ENCODE results near the gene YES1. TPM values are rescaled to one million over a fixed set of nuclear protein-coding genes. Genes with fewer than 3 reads are reported as not detected.

The YES1 gene
- total and polyA plus RNA-seq, 8 donors = 36.9 to 69.9 (median 61.3) TPM

DNA sequence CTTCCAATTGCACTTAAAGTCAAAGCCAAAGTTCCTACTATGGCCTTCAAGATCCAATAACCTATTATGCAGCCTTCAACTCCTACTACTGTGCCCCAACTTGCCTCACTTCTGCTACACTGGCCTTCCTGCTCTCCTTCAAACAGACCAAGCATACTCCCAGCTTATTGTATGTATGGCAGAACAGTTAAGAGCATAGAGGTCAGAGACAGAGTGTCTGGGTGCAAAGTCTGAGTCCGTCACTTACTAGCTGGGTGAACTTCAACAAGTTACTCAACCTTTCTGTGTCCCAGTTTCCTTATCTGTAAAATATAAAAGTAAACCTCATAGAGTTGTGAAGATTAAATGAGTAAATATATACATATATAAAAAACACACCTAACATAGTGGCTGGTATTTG, 37.2 kb downstream of the YES1 start:
- Histone ChIP-seq H3K4me3 (no peak overlapping the region), H3K9me3 (no peaks in the 10 kb centered on the region), H3K27me3 (no peaks in the 10 kb centered on the region), H3K36me3 (no peaks in the 10 kb centered on the region), H3K4me1 (peaks cover 0 to 5% of the 10 kb centered on the region in 2 donors), H3K27ac (no peak overlapping the region)
- TF ChIP-seq CTCF (IDR thresholded peaks at IDR 0.05) = no peak
- ATAC-seq (no peak), DNase-seq (no peak)
- intact Hi-C loops (cut with DNase I) = no loop called here

- H3K4me1 ChIP-seq = peaks cover 0 to 5% of the 10 kb centered on the region in 2 donors
- no peaks in the 10 kb centered on the region for H3K36me3 ChIP-seq
- TF ChIP-seq CTCF (IDR thresholded peaks at IDR 0.05) = no peak
- H3K9me3 ChIP-seq = no peaks in the 10 kb centered on the region
- no peak for DNase-seq
- no peak for ATAC-seq
- no peak overlapping the region for H3K27ac ChIP-seq
- intact Hi-C loops (cut with DNase I) = no loop called here
- H3K27me3 ChIP-seq = no peaks in the 10 kb centered on the region
- no peak overlapping the region for H3K4me3 ChIP-seq
These were observed 37.9 kb downstream of the YES1 start for GRCh38 chr18:773980-774624.

GRCh38 chr18:770583-770961, 41.5 kb downstream of the YES1 start:
- no peak for DNase-seq
- no peaks in the 10 kb centered on the region for H3K9me3 ChIP-seq
- no peak overlapping the region for H3K4me3 ChIP-seq
- no peaks in the 10 kb centered on the region for H3K36me3 ChIP-seq
- H3K4me1 ChIP-seq = no peaks in the 10 kb centered on the region
- H3K27me3 ChIP-seq = no peaks in the 10 kb centered on the region
- TF ChIP-seq CTCF (IDR thresholded peaks at IDR 0.05) = no peak
- intact Hi-C loops (cut with DNase I) = no loop called here
- ATAC-seq = no peak
- H3K27ac ChIP-seq = no peak overlapping the region

- Histone ChIP-seq H3K36me3 (no peaks in the 10 kb centered on the region), H3K27ac (no peak overlapping the region), H3K4me1 (no peaks in the 10 kb centered on the region), H3K4me3 (no peak overlapping the region), H3K27me3 (no peaks in the 10 kb centered on the region), H3K9me3 (no peaks in the 10 kb centered on the region)
- DNase-seq = no peak
- no peak for TF ChIP-seq CTCF (IDR thresholded peaks at IDR 0.05)
- ATAC-seq = no peak
- intact Hi-C loops (cut with DNase I) = no loop called here
These were observed 44.1 kb downstream of the YES1 start for GRCh38 chr18:767961-768360.

- no peaks in the 10 kb centered on the region for H3K27me3 ChIP-seq
- TF ChIP-seq CTCF (IDR thresholded peaks at IDR 0.05) = no peak
- no peak overlapping the region for H3K27ac ChIP-seq
- H3K4me1 ChIP-seq = no peaks in the 10 kb centered on the region
- H3K4me3 ChIP-seq = no peak overlapping the region
- no peak for ATAC-seq
- DNase-seq = no peak
- no peaks in the 10 kb centered on the region for H3K9me3 ChIP-seq
- no peaks in the 10 kb centered on the region for H3K36me3 ChIP-seq
- intact Hi-C loops (cut with DNase I) = no loop called here
These were observed 44.8 kb downstream of the YES1 start for GRCh38 chr18:767084-767882.

Measured in left lung (tissue), 10 donors.